SIG-M5 treated with dmso at 0.1 percent for 504 hours (cell line): ENCODE measurements around the gene FHIP1B.

ENCODE experiments used
- DNase-seq: peaks from one replicate; lab custom pipeline; 2025; ENCODE audit not compliant: unreplicated experiment; lab: John Stamatoyannopoulos, UW

FHIP1B gene

GRCh38 chr11:6240781-6241180 is 6.3 kb upstream of the FHIP1B start:
- no peak for DNase-seq

GRCh38 chr11:6240139-6240538 is 5.7 kb upstream of the FHIP1B start:
- DNase-seq = no peak

GRCh38 chr11:6238902-6239301 is 4.5 kb upstream of the FHIP1B start, which contains the start of gene CNGA4:
Gene CNGA4, plus strand, starts transcription at chr11:6239089. Its CDS starts 118 bp downstream, at chr11:6239207.
- no peak for DNase-seq

- no peak for DNase-seq
Observed at GRCh38 chr11:6237761-6238302, 3.4 kb upstream of the FHIP1B start.

GRCh38 chr11:6237266-6237665 is 2.8 kb upstream of the FHIP1B start:
- DNase-seq = no peak

- no peak for DNase-seq
Observed at GRCh38 chr11:6233984-6234386, 451 bp downstream of the FHIP1B start.

GRCh38 chr11:6232899-6233298 is 1.5 kb downstream of the FHIP1B start:
- no peak for DNase-seq

- DNase-seq = no peak
Observed at GRCh38 chr11:6229911-6230310, 4.5 kb downstream of the FHIP1B start.

- DNase-seq = no peak
Observed at GRCh38 chr11:6228520-6228919, 5.9 kb downstream of the FHIP1B start.

- DNase-seq = peak; percentile 26
Observed at GRCh38 chr11:6225896-6226295, 8.5 kb downstream of the FHIP1B start.

- DNase-seq = no peak
Observed at GRCh38 chr11:6225024-6225423, 9.4 kb downstream of the FHIP1B start.

- no peak for DNase-seq
Observed at GRCh38 chr11:6224421-6224820, 10.0 kb downstream of the FHIP1B start.

GRCh38 chr11:6223854-6224253 is 10.6 kb downstream of the FHIP1B start:
- DNase-seq = no peak

- no peak for DNase-seq
Observed at GRCh38 chr11:6219359-6219758, 15.1 kb downstream of the FHIP1B start.

- DNase-seq = no peak
Observed at GRCh38 chr11:6217722-6218121, 16.7 kb downstream of the FHIP1B start.

- DNase-seq = no peak
Observed at GRCh38 chr11:6216501-6216900, 17.9 kb downstream of the FHIP1B start.

GRCh38 chr11:6214530-6214929 is 19.9 kb downstream of the FHIP1B start:
- no peak for DNase-seq

- no peak for DNase-seq
Observed at GRCh38 chr11:6210274-6210955, 24.0 kb downstream of the FHIP1B start.

- DNase-seq = no peak
Observed at GRCh38 chr11:6209801-6210200, 24.6 kb downstream of the FHIP1B start.

GRCh38 chr11:6206456-6207180 is 27.8 kb downstream of the FHIP1B start:
- no peak for DNase-seq

- DNase-seq = no peak
Observed at GRCh38 chr11:6205366-6205765, 29.1 kb downstream of the FHIP1B start, which contains the start of gene C11orf42. Gene C11orf42, plus strand, starts transcription at chr11:6205557. Its CDS starts 59 bp downstream, at chr11:6205616.

GRCh38 chr11:6204706-6205105 is 29.7 kb downstream of the FHIP1B start:
- peak; percentile 88 for DNase-seq
